ENCODE results near the gene SLC16A13.
"Not testable (repeated sequence)": the region's sequence is repeated elsewhere in the genome, so short reads cannot be mapped to it uniquely, and the experiment has no call there.

Gene SLC16A13

GRCh38 chr17:7068268-7068667 is 32.5 kb downstream of the SLC16A13 start:
- DNase-seq = no peak

GRCh38 chr17:7070712-7071111 is 34.9 kb downstream of the SLC16A13 start:
- no peak for DNase-seq

GRCh38 chr17:7072406-7072805 is 36.6 kb downstream of the SLC16A13 start:
- DNase-seq = no peak

- DNase-seq = no peak
Measured at GRCh38 chr17:7074931-7075330, 39.1 kb downstream of the SLC16A13 start.

GRCh38 chr17:7077911-7078546 is 42.2 kb downstream of the SLC16A13 start:
- no peak for DNase-seq

GRCh38 chr17:7078711-7079110 is 42.9 kb downstream of the SLC16A13 start:
- DNase-seq = no peak

GRCh38 chr17:7079581-7080455 is 44.0 kb downstream of the SLC16A13 start, which contains the start of gene CLEC10A:
Gene CLEC10A, minus strand, starts transcription at chr17:7080251. Its CDS starts 1,439 bp downstream, at chr17:7078812.
- DNase-seq = no peak

- no peak for DNase-seq
Measured at GRCh38 chr17:7080456-7081041, 44.7 kb downstream of the SLC16A13 start.

GRCh38 chr17:7081341-7082062 is 45.7 kb downstream of the SLC16A13 start:
- no peak for DNase-seq

- DNase-seq = no peak
Measured at GRCh38 chr17:7083592-7083991, 47.8 kb downstream of the SLC16A13 start.

GRCh38 chr17:7084088-7084487 is 48.3 kb downstream of the SLC16A13 start:
- DNase-seq = no peak

- not testable (repeated sequence) for DNase-seq
Measured at GRCh38 chr17:7088442-7088841, 52.6 kb downstream of the SLC16A13 start.

GRCh38 chr17:7089570-7089969 is 53.8 kb downstream of the SLC16A13 start:
- not testable (repeated sequence) for DNase-seq

All from NCI-H345 (cell line).